BE2C (cell line): ENCODE data around the gene FBXO11.
"Not testable (repeated sequence)": the region's sequence is repeated elsewhere in the genome, so short reads cannot be mapped to it uniquely, and the experiment has no call there.

Source experiments
- DNase-seq: peaks from one replicate; pipeline ENCODE4 v3.0.0-alpha.2; 2020
- H3K27me3 ChIP-seq: fragments of 250-450 bp; sonication (Bioruptor Pico); 2 replicates; pipeline ENCODE4 v1.5.1; 2020; ENCODE audit warnings: mild to moderate bottlenecking
- H3K36me3 ChIP-seq: fragments of 250-450 bp; sonication (Bioruptor Pico); 2 replicates; pipeline ENCODE4 v1.5.1; 2020; ENCODE audit warnings: mild to moderate bottlenecking
- H3K4me1 ChIP-seq: fragments of 250-450 bp; sonication (Bioruptor Pico); 2 replicates; pipeline ENCODE4 v1.5.1; 2020
- H3K4me3 ChIP-seq: 2 replicates; pipeline ENCODE4 v1.5.1; 2011; ENCODE audit warnings: low read depth, low read length
- H3K9me3 ChIP-seq: fragments of 250-450 bp; sonication (Bioruptor Pico); 2 replicates; pipeline ENCODE4 v1.5.1; 2020
- TF ChIP-seq, protein P1 (sequence below): IDR thresholded peaks from 2 replicates; pipeline ENCODE4 v1.5.1; 2012; ENCODE audit warnings: mild to moderate bottlenecking, low read depth, low read length

Gene FBXO11

GRCh38 chr2:47937677-47938076 is 31.4 kb upstream of the FBXO11 start:
- no peaks in the 10 kb centered on the region for H3K4me1 ChIP-seq
- H3K27me3 ChIP-seq = no peaks in the 10 kb centered on the region
- H3K36me3 ChIP-seq = no peaks in the 10 kb centered on the region
- no peak for DNase-seq
- TF ChIP-seq, protein P1, sequence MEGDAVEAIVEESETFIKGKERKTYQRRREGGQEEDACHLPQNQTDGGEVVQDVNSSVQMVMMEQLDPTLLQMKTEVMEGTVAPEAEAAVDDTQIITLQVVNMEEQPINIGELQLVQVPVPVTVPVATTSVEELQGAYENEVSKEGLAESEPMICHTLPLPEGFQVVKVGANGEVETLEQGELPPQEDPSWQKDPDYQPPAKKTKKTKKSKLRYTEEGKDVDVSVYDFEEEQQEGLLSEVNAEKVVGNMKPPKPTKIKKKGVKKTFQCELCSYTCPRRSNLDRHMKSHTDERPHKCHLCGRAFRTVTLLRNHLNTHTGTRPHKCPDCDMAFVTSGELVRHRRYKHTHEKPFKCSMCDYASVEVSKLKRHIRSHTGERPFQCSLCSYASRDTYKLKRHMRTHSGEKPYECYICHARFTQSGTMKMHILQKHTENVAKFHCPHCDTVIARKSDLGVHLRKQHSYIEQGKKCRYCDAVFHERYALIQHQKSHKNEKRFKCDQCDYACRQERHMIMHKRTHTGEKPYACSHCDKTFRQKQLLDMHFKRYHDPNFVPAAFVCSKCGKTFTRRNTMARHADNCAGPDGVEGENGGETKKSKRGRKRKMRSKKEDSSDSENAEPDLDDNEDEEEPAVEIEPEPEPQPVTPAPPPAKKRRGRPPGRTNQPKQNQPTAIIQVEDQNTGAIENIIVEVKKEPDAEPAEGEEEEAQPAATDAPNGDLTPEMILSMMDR = no peak
- H3K9me3 ChIP-seq = no peaks in the 10 kb centered on the region
- no peak overlapping the region for H3K4me3 ChIP-seq

- no peaks in the 10 kb centered on the region for H3K9me3 ChIP-seq
- H3K4me3 ChIP-seq = no peak overlapping the region
- no peaks in the 10 kb centered on the region for H3K27me3 ChIP-seq
- TF ChIP-seq, protein P1 = no peak
- H3K4me1 ChIP-seq = no peaks in the 10 kb centered on the region
- DNase-seq = no peak
- no peaks in the 10 kb centered on the region for H3K36me3 ChIP-seq
Observed at GRCh38 chr2:47935071-47935470, 28.8 kb upstream of the FBXO11 start.

DNA sequence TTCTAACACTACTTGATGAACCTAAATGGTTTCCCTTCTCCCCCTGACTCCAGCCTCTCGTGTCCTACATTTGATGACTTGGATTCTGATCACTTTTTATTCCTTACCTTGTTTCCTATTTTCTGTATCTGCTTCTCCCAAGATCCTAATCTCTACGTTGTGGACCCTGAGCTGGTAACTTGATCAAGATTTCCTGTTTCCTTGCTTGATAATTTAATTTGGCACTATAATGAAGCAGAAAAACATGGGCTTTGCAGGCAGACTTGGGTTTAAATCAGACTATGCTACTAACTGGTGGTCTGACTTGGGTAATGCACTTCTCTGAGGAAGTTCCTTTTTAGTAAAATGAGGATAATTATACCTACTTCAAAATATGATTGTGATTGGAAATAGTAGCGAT is 11.7 kb upstream of the FBXO11 start:
- Histone ChIP-seq H3K27me3 (no peaks in the 10 kb centered on the region), H3K4me3 (no peak overlapping the region), H3K9me3 (no peaks in the 10 kb centered on the region), H3K4me1 (peaks cover 3% of the 10 kb centered on the region; the same call in 1 of the 2 replicates), H3K36me3 (no peaks in the 10 kb centered on the region)
- DNase-seq = no peak
- TF ChIP-seq, protein P1 = no peak

- Histone ChIP-seq H3K36me3 (no peaks in the 10 kb centered on the region), H3K27me3 (no peaks in the 10 kb centered on the region), H3K9me3 (no peaks in the 10 kb centered on the region), H3K4me3 (no peak overlapping the region), H3K4me1 (peaks cover 3% of the 10 kb centered on the region; the same call in 1 of the 2 replicates)
- TF ChIP-seq, protein P1 = no peak
- DNase-seq = no peak
Observed at GRCh38 chr2:47917276-47917961, 11.1 kb upstream of the FBXO11 start.

DNA sequence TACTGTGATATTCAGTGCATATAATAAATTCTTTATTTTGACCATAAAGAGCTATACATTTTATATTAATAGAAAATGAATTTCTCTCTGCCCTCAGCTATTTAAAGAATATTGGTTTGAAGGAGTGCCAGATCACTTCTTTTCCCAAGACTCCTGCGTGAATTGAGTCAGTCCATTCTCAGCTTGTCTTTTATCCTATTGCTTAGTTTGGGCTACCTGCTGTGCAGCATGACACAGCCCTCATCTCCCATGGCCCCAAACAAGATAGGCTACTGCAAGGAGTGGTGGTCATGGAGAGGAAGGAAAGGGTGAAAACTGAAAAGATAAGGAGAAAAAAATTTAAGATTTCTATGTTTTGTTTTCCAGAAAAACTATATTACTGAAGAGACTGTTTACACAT is 10.1 kb upstream of the FBXO11 start:
- Histone ChIP-seq H3K9me3 (no peaks in the 10 kb centered on the region), H3K36me3 (no peaks in the 10 kb centered on the region), H3K27me3 (no peaks in the 10 kb centered on the region), H3K4me1 (peaks cover 3% of the 10 kb centered on the region; the same call in 1 of the 2 replicates), H3K4me3 (no peak overlapping the region)
- DNase-seq = no peak
- TF ChIP-seq, protein P1 = no peak

- H3K36me3 ChIP-seq, H3K27me3 ChIP-seq, H3K4me1 ChIP-seq, H3K9me3 ChIP-seq, H3K4me3 ChIP-seq, DNase-seq: not testable (repeated sequence)
Observed at GRCh38 chr2:47910662-47911061, 4.4 kb upstream of the FBXO11 start.
